ENCODE data around the gene SMIM9. TPM values are rescaled to one million over a fixed set of nuclear protein-coding genes. Genes with fewer than 3 reads are reported as not detected.

Gene SMIM9
- total RNA-seq, 1 donor from 2014 or later, result not detected

DNA sequence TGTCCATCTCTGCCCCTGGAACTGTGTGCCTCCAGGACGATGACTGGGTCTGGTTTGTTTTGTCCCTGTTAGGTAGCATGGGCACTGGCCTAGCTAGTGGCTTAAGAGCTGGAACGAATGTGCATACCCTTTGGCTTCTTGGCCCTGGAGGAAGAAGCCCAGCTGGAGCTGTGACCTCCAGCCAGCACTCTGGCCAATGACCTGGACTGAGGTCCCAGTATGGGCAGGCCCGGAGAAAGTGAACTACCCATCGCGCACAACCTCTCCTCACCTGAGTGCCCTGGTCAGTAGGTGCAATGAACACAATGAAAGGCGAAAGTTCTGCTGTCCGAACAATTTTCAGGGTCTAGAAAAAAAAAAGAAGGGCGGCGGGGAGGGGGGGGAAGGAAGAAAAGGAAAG lies 53.5 kb downstream of the SMIM9 start:
- H3K36me3 ChIP-seq (ENCODE audit: control insufficient read depth, insufficient read depth, low read length), result peaks cover 3% of the 10 kb centered on the region
- no peak overlapping the region for H3K4me3 ChIP-seq (ENCODE audit: low read depth, low read length)
- no peak for FAIRE-seq
- no peak for DNase-seq (ENCODE audit: low read depth)
- H3K27me3 ChIP-seq (ENCODE audit: control insufficient read depth, insufficient read depth, low read length), result no peaks in the 10 kb centered on the region
- TF ChIP-seq, protein P1, sequence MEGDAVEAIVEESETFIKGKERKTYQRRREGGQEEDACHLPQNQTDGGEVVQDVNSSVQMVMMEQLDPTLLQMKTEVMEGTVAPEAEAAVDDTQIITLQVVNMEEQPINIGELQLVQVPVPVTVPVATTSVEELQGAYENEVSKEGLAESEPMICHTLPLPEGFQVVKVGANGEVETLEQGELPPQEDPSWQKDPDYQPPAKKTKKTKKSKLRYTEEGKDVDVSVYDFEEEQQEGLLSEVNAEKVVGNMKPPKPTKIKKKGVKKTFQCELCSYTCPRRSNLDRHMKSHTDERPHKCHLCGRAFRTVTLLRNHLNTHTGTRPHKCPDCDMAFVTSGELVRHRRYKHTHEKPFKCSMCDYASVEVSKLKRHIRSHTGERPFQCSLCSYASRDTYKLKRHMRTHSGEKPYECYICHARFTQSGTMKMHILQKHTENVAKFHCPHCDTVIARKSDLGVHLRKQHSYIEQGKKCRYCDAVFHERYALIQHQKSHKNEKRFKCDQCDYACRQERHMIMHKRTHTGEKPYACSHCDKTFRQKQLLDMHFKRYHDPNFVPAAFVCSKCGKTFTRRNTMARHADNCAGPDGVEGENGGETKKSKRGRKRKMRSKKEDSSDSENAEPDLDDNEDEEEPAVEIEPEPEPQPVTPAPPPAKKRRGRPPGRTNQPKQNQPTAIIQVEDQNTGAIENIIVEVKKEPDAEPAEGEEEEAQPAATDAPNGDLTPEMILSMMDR (IDR thresholded peaks at IDR 0.05; ENCODE audit: insufficient read depth, low read length, severe bottlenecking), result no peak

DNA sequence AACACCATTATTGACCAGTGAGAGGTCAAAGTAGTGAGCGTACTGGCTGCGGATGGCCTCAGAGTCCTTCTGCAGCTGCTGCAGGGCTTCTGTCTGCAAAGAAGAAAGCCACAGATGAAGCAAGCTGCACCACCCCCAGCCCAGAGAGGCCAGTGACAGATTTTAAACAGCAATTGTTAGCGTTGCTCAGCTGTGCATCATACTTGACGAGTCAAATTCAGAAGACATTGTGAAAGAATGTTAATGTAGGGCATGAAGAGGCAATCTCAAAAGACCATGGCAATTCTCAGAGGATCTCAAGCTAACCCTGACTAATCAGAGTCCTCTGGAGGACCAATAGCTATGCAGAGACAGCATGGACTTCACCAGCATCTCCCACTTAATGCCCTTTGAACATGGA lies 55.2 kb downstream of the SMIM9 start:
- FAIRE-seq, result no peak

DNA sequence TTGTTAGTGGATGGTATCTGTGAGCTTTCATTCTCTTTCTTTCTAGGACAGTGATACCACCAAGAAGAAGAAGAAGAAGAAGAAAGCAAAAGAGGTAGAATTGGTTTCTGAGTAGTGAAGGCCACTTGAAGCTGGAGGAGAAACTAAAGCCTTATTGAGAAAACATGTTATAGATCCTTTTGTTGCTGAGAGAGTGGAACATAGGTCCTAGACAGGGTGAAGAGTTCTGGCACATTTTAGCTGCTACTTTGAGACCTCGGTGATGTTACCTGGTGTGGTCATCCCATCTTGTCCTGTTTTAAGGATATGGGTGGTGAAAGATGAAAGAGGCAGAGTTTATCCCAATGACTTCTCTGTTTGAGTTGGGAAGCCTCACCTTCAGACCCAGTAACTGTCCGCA lies 57.7 kb downstream of the SMIM9 start:
- FAIRE-seq (no peak), DNase-seq (ENCODE audit: low read depth) (no peak)
- Histone ChIP-seq H3K36me3 (ENCODE audit: control insufficient read depth, insufficient read depth, low read length) (peaks cover 18% of the 10 kb centered on the region), H3K27me3 (ENCODE audit: control insufficient read depth, insufficient read depth, low read length) (no peaks in the 10 kb centered on the region), H3K4me3 (ENCODE audit: low read depth, low read length) (no peak overlapping the region)
- TF ChIP-seq, protein P1 (IDR thresholded peaks at IDR 0.05; ENCODE audit: insufficient read depth, low read length, severe bottlenecking), result no peak

More for the DNA sequence above, 55.2 kb downstream of the SMIM9 start:
- Histone ChIP-seq H3K36me3 (ENCODE audit: control insufficient read depth, insufficient read depth, low read length) (peaks cover 14% of the 10 kb centered on the region), H3K4me3 (ENCODE audit: low read depth, low read length) (no peak overlapping the region), H3K27me3 (ENCODE audit: control insufficient read depth, insufficient read depth, low read length) (no peaks in the 10 kb centered on the region)
- TF ChIP-seq, protein P1 (IDR thresholded peaks at IDR 0.05; ENCODE audit: insufficient read depth, low read length, severe bottlenecking), result no peak
- peak; percentile 7 for DNase-seq (ENCODE audit: low read depth)

DNA sequence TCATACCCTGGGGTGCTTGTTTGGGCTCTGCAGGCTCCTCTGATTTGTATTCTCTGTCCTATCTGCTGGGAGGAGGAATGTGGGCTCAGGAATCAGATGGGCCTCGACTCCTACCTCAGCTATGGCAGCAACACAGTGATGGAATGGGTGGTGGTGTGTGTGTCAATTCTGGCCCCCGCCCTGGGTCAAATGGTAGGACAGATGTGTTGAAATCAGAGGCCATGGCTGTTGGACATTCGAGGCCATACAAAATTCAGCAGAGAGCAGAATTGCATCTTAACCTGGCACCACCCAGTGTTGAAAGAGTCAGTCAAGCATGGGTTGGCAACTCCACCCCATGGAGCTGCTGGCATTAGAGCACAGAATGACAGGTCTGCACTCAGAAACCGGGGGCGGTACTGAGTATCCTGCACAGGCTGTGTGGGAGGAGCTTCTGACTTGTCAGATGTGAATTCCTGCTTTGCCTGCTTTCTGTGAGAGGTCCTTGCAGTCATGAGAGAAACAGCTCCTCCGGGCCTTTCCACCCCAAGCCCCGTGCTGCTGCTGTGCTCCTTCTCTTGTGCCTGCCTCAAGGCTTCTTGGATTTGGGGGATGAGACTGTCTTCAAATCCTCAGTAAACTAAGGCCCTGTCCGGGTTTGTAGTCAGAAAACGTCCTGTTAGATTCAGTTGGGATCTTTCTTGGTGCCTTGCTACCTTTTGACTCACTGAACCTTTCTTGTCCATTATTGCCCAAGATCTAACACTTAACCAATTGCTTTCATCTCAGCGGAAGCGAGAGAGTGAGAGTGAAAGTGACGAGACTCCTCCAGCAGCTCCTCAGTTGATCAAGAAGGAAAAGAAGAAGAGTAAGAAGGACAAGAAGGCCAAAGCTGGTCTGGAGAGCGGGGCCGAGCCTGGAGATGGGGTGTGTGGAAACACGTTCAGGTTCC lies 58.8 kb downstream of the SMIM9 start:
- Histone ChIP-seq H3K27me3 (ENCODE audit: control insufficient read depth, insufficient read depth, low read length) (no peaks in the 10 kb centered on the region), H3K36me3 (ENCODE audit: control insufficient read depth, insufficient read depth, low read length) (peaks cover 18% of the 10 kb centered on the region), H3K4me3 (ENCODE audit: low read depth, low read length) (no peak overlapping the region)
- FAIRE-seq (peak; percentile 91), DNase-seq (ENCODE audit: low read depth) (peak; percentile 50)
- TF ChIP-seq, protein P1 (IDR thresholded peaks at IDR 0.05; ENCODE audit: insufficient read depth, low read length, severe bottlenecking), result no peak

DNA sequence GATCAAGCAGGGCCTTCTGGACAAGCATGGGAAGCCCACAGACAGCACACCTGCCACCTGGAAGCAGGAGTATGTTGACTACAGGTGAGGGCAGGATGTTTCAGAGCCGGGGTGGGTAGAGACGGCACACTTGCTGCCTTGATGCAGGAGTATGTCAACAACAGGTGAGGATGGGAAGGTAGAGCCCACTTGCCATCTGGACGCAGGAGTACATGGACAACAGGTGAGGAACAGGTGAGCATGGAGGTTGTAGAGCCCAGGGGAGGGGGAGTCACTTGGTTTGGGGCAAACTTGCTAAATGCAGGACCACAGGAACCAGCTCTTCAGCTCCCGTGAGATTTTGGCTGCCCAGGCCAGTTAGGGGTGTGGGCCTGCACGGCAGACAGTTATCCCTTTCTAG lies 59.8 kb downstream of the SMIM9 start:
- Histone ChIP-seq H3K27me3 (ENCODE audit: control insufficient read depth, insufficient read depth, low read length) (no peaks in the 10 kb centered on the region), H3K4me3 (ENCODE audit: low read depth, low read length) (no peak overlapping the region), H3K36me3 (ENCODE audit: control insufficient read depth, insufficient read depth, low read length) (peaks cover 21% of the 10 kb centered on the region)
- DNase-seq (ENCODE audit: low read depth) (no peak), FAIRE-seq (no peak)
- TF ChIP-seq, protein P1 (IDR thresholded peaks at IDR 0.05; ENCODE audit: insufficient read depth, low read length, severe bottlenecking), result no peak

Other genes with a start within 250 kb of the SMIM9 start
- not detected in 2 replicates for gene CTAG1A, start 249.5 kb downstream of the SMIM9 start, total RNA-seq
- gene CTAG1B, start 215.4 kb downstream of the SMIM9 start, total RNA-seq, result not detected in 2 replicates
- not detected in 2 replicates for gene CTAG2, start 181.1 kb downstream of the SMIM9 start, total RNA-seq
- under 0.01 and 0.13 TPM in 2 replicates for gene GAB3, start 83.6 kb downstream of the SMIM9 start, total RNA-seq
- 62.1 and 91.1 TPM in 2 replicates for gene DKC1, start 71.8 kb downstream of the SMIM9 start, total RNA-seq
- gene MPP1, start 29.2 kb downstream of the SMIM9 start, total RNA-seq, result 1.1 and 2.2 TPM in 2 replicates
- 0.64 and 0.79 TPM in 2 replicates for gene F8A1, start 51.7 kb upstream of the SMIM9 start, total RNA-seq
- gene F8, start 188.1 kb upstream of the SMIM9 start, total RNA-seq, result 0.26 and 0.64 TPM in 2 replicates
- gene FUNDC2, start 192.2 kb upstream of the SMIM9 start, total RNA-seq, result 36.1 and 50.8 TPM in 2 replicates
- 6.8 and 16.1 TPM in 2 replicates for gene CMC4, start 236.5 kb upstream of the SMIM9 start, total RNA-seq
- 1.8 and 29.3 TPM in 2 replicates for gene MTCP1, start 236.5 kb upstream of the SMIM9 start, total RNA-seq
- 9.3 and 10.0 TPM in 2 replicates for gene BRCC3, start 236.8 kb upstream of the SMIM9 start, total RNA-seq

Measured in bronchial epithelial cell (primary cell).